TTC549 (cell line): Measurements from ENCODE around the gene CUX1.

Experiments used
- FAIRE-seq: peaks from 2 replicates; lab custom pipeline; 2012; peaks lifted over from hg19 to GRCh38; lab: Jason Lieb, UNC

Gene CUX1

DNA sequence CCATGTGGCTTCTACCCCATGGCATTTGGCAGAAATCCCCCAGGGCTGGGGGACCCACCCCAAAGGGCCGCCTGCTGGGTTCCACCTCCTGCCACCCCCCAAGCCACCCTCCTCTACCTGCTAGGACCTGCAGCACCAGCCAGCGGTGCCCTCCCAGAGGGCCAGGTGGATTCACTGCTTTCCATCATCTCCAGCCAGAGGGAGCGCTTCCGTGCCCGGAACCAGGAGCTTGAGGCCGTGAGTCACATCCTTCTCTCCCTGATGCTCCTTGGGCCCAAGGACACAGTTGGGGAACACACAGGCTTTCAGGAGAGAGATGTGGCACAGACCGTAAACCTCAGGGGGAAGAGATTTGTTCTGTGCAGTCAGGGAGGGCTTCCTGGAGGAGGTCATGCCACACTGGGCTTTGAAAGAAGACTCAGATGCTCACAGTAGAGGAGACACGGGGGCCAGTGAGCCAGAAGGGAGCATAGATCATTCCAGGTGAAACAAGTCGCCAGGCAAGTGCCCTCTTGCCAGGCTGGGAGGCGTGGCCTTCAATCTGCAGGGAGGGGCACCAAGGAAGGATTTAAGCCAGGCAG, 457.8 kb downstream of the CUX1 start:
- no peak for FAIRE-seq

DNA sequence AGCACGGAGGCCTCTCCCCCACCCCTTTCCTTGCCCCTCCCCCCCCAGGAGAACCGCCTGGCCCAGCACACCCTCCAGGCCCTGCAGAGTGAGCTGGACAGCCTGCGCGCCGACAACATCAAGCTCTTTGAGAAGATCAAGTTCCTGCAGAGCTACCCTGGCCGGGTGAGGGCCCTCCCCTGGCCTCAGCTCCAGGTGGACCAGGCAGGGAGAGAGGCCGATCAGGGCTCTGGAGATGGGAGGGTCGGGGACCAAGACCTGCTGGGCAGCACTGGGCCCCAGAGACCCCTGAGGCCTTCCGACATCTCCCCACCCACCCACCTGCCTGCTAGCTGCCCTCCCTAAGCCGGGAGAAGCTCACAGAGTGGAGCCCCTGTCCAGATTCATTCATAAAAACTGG, 460.5 kb downstream of the CUX1 start:
- no peak for FAIRE-seq

GRCh38 chr7:102279537-102280400, 462.3 kb downstream of the CUX1 start:
- FAIRE-seq: no peak

GRCh38 chr7:102280521-102280920, 463.1 kb downstream of the CUX1 start:
- FAIRE-seq: no peak

DNA sequence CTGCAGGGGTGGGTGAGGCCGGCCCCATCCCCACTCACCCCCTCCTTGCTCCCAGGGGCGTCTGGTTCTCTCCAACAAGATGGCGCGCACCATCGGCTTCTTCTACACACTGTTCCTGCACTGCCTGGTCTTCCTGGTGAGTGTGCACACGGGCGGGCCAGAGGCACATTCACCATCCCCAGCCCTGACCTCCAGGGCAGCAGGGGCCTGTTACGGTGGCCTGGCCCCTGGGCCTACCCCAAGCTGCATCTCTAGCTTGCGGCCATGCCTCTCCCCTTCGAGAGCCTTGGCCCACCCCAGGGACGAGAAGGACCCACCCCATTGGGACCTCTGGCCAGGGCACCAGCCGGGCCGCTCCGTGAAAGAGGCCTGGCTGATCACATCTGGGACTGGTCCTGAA, 464.4 kb downstream of the CUX1 start:
- no peak for FAIRE-seq

GRCh38 chr7:102282465-102283362, 465.3 kb downstream of the CUX1 start:
- no peak for FAIRE-seq

- FAIRE-seq: no peak
Measured at GRCh38 chr7:102283477-102284189, 466.2 kb downstream of the CUX1 start.

DNA sequence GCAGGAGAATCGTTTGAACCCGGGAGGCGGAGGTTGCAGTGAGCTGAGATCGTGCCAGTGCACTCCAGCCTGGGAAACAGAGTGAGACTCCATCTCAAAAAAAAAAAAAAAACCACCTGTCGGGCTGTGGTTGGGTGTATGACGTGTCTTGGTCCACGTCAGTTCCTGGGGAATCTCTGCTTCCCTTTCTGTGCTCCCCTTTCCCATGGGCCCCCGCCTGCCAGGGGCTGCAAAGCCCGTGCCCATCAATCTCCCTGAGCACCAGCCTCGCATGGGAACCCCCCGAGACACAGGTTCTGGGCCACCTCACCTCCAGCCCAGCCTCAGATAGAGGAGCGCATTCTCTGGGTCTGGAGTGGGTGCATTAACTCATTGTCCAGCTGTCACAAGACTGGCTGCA, 467.0 kb downstream of the CUX1 start:
- no peak for FAIRE-seq

- no peak for FAIRE-seq
Measured at GRCh38 chr7:102284891-102285539, 467.6 kb downstream of the CUX1 start.

- no peak for FAIRE-seq
Measured at GRCh38 chr7:102285540-102286236, 468.3 kb downstream of the CUX1 start.

DNA sequence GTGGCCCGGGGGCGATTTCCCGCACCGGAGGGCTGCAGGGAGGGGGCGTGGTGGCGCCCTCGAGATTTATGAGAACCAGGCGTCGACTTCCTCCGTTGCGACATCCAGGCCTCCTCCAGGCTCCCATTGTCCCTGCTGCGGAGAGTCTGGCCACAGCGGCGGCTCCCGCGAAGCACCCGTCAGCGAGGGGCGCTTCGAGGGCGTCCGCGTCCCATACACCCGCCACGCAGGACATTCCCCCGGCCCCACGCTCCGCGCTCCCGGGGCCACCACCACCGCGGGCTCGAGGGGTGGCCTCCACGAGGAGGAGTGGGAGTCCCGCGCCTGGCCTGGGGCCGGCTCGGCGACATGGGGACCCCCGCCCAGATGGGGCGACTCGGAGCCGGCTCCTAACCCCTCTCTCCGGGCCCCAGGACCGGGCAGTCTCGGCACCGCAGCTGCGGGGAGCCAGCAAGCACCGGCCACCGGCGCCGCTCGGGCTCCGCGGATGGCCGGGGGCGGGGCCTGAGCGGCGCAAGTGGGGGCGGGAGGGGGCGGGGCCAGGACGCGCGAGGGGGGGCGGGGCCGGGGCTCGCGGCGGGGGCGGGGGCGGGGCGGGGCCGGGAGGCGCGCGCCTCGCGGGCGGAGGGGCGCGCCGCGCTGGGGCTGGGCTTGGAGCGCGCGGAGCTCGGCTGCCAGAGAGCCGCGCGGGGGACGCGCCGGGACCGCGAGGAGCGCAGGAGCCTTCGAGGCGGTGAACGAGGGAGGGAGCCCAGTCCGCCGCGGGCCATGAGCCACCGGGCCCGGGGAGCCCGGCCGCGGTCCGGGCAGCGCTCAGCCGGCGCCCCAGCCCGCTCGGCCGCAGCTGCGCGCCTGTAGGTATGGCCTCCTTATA, 469.0 kb downstream of the CUX1 start, which contains the start of gene SH2B2:
Gene SH2B2 (plus strand): TSS at position 632 of the 874 bp plus-strand sequence. CDS start 13,683 bp downstream, outside the sequence.
- FAIRE-seq: no peak

DNA sequence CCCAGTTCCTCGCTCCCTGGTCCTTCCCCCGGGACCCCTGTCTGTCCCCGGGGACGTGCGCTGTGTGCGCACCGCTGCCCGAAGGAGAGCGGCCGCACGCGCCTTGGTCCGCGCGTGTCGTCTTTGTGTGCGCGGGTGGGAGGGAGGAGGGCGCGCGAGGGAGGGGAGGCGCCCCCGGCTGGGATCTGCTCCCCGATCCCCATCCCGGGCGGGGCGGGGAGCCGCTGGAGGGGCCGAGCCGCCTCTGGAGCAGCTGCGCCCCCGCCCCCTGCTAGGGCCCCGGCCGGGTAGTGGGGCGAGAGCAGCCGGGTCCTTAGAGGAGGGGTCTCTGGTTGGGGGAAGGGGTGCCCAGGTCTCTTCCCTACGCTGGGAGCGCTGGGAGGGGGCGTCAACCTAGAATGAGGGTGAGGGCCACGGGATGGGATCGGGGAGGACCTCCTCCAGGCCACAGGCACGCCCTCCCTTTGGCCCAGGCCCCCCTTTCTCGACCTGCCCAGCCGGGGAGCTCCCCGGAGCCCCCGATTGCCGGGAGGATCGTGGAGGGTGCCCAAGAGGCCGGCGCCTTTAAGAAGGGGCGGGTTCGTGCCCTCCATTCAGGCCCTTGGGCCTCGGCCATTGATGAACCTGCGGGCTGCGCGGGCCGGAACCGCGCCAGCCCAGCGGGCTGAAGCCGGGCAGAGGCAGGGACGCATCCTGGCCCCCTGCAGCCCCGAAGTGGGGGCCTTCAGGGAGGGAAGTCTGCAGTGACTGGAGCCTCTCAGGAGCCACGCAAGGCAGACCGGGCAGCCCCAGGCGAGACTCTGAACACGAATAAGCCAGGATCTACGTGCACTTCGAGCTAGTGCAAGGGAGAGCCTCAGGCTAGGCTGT, 469.9 kb downstream of the CUX1 start:
- no peak for FAIRE-seq

- FAIRE-seq: no peak
Measured at GRCh38 chr7:102287981-102288278, 470.5 kb downstream of the CUX1 start.

DNA sequence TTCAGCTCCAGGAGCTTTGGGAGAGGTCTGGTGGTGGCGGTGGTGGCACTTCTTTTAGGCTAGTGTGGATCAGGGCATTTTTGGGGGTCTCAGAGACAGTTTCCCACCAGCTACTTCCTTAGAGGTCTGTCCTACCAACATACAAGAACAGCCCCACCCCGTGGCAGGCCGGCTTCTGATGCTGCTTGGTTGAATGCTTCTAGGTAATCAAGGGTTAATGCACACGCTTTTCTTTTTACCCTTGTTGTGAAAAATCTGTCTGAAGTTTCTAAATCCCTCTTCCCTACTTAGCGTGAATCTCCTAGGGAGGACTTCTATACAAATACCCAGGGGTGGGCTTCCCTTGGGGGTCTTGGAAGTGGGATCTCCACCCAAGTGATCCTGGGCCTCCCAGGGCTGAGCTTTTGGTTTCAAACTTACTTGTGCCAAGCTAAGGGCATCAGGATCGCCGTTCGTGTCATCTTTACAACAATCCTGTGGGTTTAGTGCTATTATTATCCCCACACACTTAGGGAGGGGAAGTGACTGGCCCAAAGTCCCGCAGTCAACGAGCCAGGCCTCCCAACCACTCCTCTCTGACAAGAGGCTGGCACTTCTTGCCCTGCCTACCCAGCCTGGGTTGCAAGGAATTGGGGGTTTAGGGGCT, 471.0 kb downstream of the CUX1 start:
- no peak for FAIRE-seq

GRCh38 chr7:102289057-102289456, 471.6 kb downstream of the CUX1 start:
- FAIRE-seq: no peak

- FAIRE-seq: no peak
Measured at GRCh38 chr7:102291056-102291915, 473.9 kb downstream of the CUX1 start.

GRCh38 chr7:102291916-102292267, 474.5 kb downstream of the CUX1 start:
- FAIRE-seq: no peak
